ENCODE data around the gene SLC38A4. TPM values are rescaled to one million over a fixed set of nuclear protein-coding genes. Genes with fewer than 3 reads are reported as not detected.

Gene SLC38A4
- total RNA-seq, 1 experiment from 2014 or later: not detected

GRCh38 chr12:46874642-46875041 lies 48.8 kb upstream of the SLC38A4 start (continued):
- TF ChIP-seq, protein P1, sequence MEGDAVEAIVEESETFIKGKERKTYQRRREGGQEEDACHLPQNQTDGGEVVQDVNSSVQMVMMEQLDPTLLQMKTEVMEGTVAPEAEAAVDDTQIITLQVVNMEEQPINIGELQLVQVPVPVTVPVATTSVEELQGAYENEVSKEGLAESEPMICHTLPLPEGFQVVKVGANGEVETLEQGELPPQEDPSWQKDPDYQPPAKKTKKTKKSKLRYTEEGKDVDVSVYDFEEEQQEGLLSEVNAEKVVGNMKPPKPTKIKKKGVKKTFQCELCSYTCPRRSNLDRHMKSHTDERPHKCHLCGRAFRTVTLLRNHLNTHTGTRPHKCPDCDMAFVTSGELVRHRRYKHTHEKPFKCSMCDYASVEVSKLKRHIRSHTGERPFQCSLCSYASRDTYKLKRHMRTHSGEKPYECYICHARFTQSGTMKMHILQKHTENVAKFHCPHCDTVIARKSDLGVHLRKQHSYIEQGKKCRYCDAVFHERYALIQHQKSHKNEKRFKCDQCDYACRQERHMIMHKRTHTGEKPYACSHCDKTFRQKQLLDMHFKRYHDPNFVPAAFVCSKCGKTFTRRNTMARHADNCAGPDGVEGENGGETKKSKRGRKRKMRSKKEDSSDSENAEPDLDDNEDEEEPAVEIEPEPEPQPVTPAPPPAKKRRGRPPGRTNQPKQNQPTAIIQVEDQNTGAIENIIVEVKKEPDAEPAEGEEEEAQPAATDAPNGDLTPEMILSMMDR (IDR thresholded peaks at IDR 0.05 in 2 of 3, conservative IDR thresholded peaks at IDR 0.05 in 1 of 3; ENCODE audit: borderline replicate concordance in 1 of 3, insufficient read depth in 1 of 3, low read depth in 2 of 3, low read length in 2 of 3): no peak

DNA sequence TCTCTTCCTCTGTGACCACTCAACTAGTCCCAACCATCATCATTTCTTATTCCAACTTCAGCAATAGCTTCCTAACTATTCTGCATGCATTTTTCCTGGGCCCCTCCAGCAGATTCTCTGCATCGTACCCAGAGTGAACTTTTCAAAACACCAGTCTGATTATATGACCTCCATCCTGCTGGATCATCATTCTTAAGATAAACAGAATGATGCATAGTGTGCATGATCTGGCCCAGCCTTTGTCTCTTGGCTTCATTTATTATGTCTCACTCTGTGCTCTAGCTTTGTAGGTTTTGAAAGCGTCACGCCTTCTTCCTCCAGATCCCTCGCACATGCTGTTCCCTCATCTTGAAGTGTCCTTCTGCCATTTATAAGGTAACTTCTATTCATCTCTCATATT lies 46.3 kb upstream of the SLC38A4 start:
- H3K4me2 ChIP-seq (ENCODE audit: low read length): no peak overlapping the region
- no peaks in the 10 kb centered on the region for H3K27me3 ChIP-seq (ENCODE audit: insufficient read depth, low read length)
- H4K20me1 ChIP-seq (ENCODE audit: insufficient read depth): no peaks in the 10 kb centered on the region
- H3K4me1 ChIP-seq (ENCODE audit: control insufficient read depth in 1 of 2, insufficient read depth in 2 of 2, low read length in 2 of 2): no peaks in the 10 kb centered on the region
- H2AFZ ChIP-seq (ENCODE audit: low read depth, low read length, poor library complexity, severe bottlenecking): no peak overlapping the region
- intact Hi-C loops (cut with micrococcal nuclease): no loop called here
- H3K4me3 ChIP-seq (replicated peaks in 1 of 2; ENCODE audit: low read depth in 1 of 2, low read length in 2 of 2): no peak overlapping the region
- peaks cover 0 to 5% of the 10 kb centered on the region in 2 experiments; a peak in 1 of 4 replicates for H3K9me3 ChIP-seq (ENCODE audit: control insufficient read depth in 1 of 2, insufficient read depth in 1 of 2, low read depth in 1 of 2, low read length in 2 of 2)
- H3K9ac ChIP-seq (ENCODE audit: low read length): no peak overlapping the region
- no peak overlapping the region for H3K27ac ChIP-seq (ENCODE audit: low read depth, low read length)
- POLR2A ChIA-PET: no interaction called here
- BruUV-seq (replicated peaks): no TSS peak
- H3K79me2 ChIP-seq (ENCODE audit: insufficient read depth, low read length): no peaks in the 10 kb centered on the region
- no peaks in the 10 kb centered on the region for H3K36me3 ChIP-seq (ENCODE audit: control insufficient read depth in 1 of 2, insufficient read depth in 2 of 2, low read length in 2 of 2)
- no peak for DNase-seq (ENCODE audit: low read depth, low spot score)
- CTCF ChIA-PET: no interaction called here
- TF ChIP-seq EZH2 (IDR thresholded peaks at IDR 0.05): no peak
- no peak for TF ChIP-seq RAD21 (IDR thresholded peaks at IDR 0.05; ENCODE audit: low read depth)
- no peak for TF ChIP-seq REST (IDR thresholded peaks at IDR 0.05; ENCODE audit: low read depth)
- no peak for TF ChIP-seq YY1 (IDR thresholded peaks at IDR 0.05; ENCODE audit: extremely low read depth, insufficient replicate concordance, low read depth, low read length)
- no peak for TF ChIP-seq TCF7L2 (IDR thresholded peaks at IDR 0.05; ENCODE audit: borderline replicate concordance, extremely low read depth, insufficient read depth, insufficient read length)
- no peak for TF ChIP-seq ZNF274 (IDR thresholded peaks at IDR 0.05; ENCODE audit: low read depth, low read length)
- ATAC-seq: no peak
- RAD21 ChIA-PET (ENCODE audit: low non-redundant PET in 1 of 2, low total read pairs in 2 of 2, uncharacterized antibody in 2 of 2, unreplicated experiment in 2 of 2): no interaction called here
- H3K9me2 ChIP-seq (ENCODE audit: insufficient read depth): no peaks in the 10 kb centered on the region

All from HCT116 (cell line).